ENCODE data around the gene NRN1.
"Not testable (repeated sequence)": the region's sequence is repeated elsewhere in the genome, so short reads cannot be mapped to it uniquely, and the experiment has no call there.

Gene NRN1

GRCh38 chr6:5981126-5982026, 25.3 kb downstream of the NRN1 start:
- peak; percentile 97 for DNase-seq

DNA sequence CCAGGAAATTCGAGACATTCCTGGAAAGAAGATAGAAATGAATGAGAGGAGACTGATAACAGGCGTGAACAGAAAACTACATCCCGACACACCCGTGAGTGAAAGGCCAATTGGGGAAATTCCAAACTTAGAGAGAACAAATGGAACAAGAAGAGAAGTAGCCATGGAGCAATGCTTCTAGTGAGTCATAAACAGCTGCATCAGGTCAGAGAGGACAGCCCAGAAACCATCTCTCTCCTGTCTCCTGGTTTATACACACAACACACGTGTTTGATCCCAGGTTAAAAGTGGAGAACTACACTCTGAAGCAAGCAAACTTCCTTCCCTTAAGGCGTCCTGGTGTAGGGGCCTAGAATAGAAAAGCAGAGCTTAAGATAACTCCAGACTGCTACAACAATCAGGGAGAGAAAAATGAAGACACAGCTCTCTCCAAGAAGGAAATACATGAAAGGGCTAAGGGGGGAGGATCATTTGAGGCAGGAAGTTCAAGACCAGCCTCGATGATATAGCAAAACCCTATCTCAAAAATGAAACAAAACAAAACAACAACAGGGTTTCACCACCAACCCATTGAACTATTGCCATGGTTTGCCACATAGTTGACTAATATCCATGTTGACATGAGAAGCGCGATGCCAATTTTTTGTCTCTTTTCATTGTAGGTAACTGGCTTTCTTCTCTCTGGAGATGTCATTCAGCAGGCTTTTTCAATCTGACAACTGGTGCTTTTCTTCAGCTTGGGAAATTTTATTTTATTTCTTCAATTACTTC, 26.9 kb downstream of the NRN1 start:
- DNase-seq, result no peak

GRCh38 chr6:5976811-5977210, 29.9 kb downstream of the NRN1 start:
- DNase-seq, result no peak

GRCh38 chr6:5968817-5969734, 37.6 kb downstream of the NRN1 start:
- DNase-seq, result peak; percentile 83

- not testable (repeated sequence) for DNase-seq
Observed at GRCh38 chr6:5968036-5968435, 38.7 kb downstream of the NRN1 start.

GRCh38 chr6:5967594-5967993, 39.1 kb downstream of the NRN1 start:
- no peak for DNase-seq

GRCh38 chr6:5962794-5963193, 43.9 kb downstream of the NRN1 start:
- DNase-seq, result no peak

DNA sequence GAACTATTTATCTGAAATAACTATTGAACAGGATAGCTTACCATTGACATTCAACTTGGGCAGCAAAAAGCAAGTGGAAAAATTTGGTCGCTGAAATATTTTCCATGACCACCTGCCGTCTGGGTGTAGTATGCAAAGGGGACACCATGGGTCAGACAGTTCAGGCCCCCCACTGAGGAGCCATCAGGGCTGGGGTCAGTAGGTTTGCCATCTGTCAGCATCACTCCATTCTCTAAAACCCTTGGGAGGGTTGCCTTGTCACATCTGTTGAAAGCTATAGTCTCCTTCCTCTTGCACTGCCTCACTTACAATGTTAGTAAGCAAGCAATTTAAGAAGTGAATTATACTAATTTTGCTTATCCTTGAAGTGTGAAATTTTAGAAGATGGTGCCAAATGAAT, 44.9 kb downstream of the NRN1 start:
- DNase-seq, result no peak

- DNase-seq, result no peak
Observed at GRCh38 chr6:5960456-5960855, 46.3 kb downstream of the NRN1 start.

GRCh38 chr6:5958921-5959320, 47.8 kb downstream of the NRN1 start:
- DNase-seq, result no peak

DNA sequence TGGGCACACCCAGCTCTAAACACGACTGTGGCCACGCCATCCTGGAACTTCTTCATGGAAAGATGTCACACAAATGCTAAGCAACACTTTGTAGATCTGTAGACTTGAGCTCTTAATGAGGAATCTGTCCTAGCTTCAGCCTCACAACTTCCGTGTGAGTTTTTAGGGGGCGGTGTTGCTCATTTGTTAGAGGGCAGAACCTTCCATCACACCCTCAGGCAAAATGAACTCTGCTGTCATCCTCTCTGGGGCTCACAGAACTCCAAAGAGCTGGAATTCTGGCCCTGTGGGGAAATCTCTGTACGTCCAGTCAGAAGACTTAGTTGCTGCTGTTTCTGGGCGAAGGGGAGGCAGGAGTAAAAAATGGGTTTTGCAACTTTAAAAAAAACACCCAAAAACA, 49.8 kb downstream of the NRN1 start:
- peak; percentile 36 for DNase-seq

GRCh38 chr6:5950361-5950785, 56.4 kb downstream of the NRN1 start:
- peak; percentile 48 for DNase-seq

All from fibroblast of skin of scalp (primary cell).